ENCODE results near the gene CALHM6. TPM values are rescaled to one million over a fixed set of nuclear protein-coding genes. Genes with fewer than 3 reads are reported as not detected.

The CALHM6 gene
- total RNA-seq, 1 donor from 2014 or later = not detected

DNA sequence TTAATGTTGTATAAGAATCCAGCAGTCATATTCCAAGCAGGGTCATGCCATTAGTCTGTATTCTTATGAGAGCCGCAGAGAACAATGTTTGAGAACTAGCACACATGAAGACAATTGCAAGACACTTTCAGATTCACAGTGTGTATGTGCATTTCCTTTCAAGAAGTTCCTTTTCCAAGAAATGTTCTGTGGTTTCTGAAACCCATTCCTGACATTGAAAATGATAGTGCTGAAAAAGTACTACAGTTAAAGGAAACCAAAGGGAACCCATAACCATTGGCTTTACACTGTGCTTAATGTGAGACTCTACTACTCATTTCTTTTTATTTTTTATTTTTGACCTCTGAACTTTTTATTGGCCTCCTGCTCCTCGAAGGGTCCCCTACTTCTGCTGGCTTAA is 4.2 kb upstream of the CALHM6 start:
- Histone ChIP-seq H3K4me3 (no peak overlapping the region), H3K36me3 (no peaks in the 10 kb centered on the region), H3K27ac (no peak overlapping the region), H3K4me1 (no peaks in the 10 kb centered on the region), H3K9me3 (no peaks in the 10 kb centered on the region), H3K27me3 (no peaks in the 10 kb centered on the region)
- intact Hi-C loops (cut with DNase I) = no loop called here
- no peak for DNase-seq (ENCODE audit: low spot score in 2 of 2)
- no peak for TF ChIP-seq CTCF (IDR thresholded peaks at IDR 0.05)

DNA sequence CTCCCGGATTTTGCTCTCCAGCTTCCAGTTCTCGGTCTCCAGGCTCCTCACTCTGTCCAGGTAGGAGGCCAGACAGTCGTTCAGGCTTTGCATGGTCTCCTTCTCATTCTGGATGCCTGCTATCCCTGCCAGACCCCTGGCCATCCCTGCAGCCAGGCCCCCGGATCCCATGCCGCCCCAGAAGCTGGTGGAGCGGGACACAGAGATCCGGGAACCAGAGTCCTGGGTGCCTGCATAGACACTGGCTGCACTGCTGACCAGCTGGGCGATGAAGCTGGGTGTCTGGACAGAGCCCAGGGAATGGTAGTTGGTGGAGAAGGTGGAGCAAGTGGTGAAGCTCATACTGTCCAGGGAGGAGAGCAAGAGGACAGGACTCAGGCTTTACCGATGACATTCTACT is 2.9 kb upstream of the CALHM6 start:
- DNase-seq (ENCODE audit: low spot score in 2 of 2) = no peak
- TF ChIP-seq CTCF (IDR thresholded peaks at IDR 0.05) = no peak

GRCh38 chr6:116459927-116460326 is 1.2 kb upstream of the CALHM6 start:
- H3K27ac ChIP-seq = no peak overlapping the region
- peaks cover 0 to 2% of the 10 kb centered on the region in 2 donors for H3K4me1 ChIP-seq
- intact Hi-C loops (cut with DNase I) = no loop called here
- no peak for TF ChIP-seq CTCF (IDR thresholded peaks at IDR 0.05)
- no peak overlapping the region for H3K4me3 ChIP-seq
- H3K36me3 ChIP-seq = no peaks in the 10 kb centered on the region
- no peaks in the 10 kb centered on the region for H3K27me3 ChIP-seq
- no peaks in the 10 kb centered on the region for H3K9me3 ChIP-seq
- no peak for DNase-seq (ENCODE audit: low spot score in 2 of 2)

More for the DNA sequence above, 2.9 kb upstream of the CALHM6 start:
- Histone ChIP-seq H3K27me3 (no peaks in the 10 kb centered on the region), H3K9me3 (no peaks in the 10 kb centered on the region), H3K36me3 (no peaks in the 10 kb centered on the region), H3K4me3 (no peak overlapping the region), H3K4me1 (peaks cover 0 to 2% of the 10 kb centered on the region in 2 donors), H3K27ac (no peak overlapping the region)
- intact Hi-C loops (cut with DNase I) = no loop called here

DNA sequence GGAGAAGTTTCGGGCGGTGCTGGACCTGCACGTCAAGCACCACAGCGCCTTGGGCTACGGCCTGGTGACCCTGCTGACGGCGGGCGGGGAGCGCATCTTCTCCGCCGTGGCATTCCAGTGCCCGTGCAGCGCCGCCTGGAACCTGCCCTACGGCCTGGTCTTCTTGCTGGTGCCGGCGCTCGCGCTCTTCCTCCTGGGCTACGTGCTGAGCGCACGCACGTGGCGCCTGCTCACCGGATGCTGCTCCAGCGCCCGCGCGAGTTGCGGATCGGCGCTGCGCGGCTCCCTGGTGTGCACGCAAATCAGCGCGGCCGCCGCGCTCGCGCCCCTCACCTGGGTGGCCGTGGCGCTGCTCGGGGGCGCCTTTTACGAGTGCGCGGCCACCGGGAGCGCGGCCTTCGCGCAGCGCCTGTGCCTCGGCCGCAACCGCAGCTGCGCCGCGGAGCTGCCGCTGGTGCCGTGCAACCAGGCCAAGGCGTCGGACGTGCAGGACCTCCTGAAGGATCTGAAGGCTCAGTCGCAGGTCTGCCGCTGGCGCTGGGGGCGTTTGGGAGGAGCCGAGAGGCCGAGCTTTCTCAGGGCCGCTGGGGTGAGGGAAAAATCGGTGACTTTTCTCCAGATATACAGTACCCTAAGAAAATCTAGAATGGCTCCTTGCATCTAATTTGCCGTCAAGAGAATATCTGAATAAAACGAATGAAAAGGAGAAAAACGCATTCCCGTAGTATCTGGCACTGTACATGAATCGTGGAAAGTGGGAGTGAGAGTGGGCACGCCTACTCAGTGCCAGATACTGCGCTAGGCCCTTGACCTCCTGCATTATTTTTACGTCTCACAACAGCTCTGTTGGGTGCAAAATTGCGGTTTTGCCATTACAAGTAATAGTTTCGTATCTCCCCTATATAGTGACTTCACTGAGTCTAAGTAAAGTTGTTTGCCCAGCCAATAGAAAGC is 1.0 kb downstream of the CALHM6 start:
- no peak for TF ChIP-seq CTCF (IDR thresholded peaks at IDR 0.05)
- no peaks in the 10 kb centered on the region for H3K27me3 ChIP-seq
- intact Hi-C loops (cut with DNase I) = no loop called here
- no peaks in the 10 kb centered on the region for H3K36me3 ChIP-seq
- peak in 1 of 2 donors; percentile 66 for DNase-seq (ENCODE audit: low spot score in 2 of 2)
- H3K9me3 ChIP-seq = no peaks in the 10 kb centered on the region
- peak overlapping the region; percentile 54 to 68 for H3K4me3 ChIP-seq
- no peak overlapping the region for H3K27ac ChIP-seq
- peaks cover 0 to 2% of the 10 kb centered on the region in 2 donors for H3K4me1 ChIP-seq

DNA sequence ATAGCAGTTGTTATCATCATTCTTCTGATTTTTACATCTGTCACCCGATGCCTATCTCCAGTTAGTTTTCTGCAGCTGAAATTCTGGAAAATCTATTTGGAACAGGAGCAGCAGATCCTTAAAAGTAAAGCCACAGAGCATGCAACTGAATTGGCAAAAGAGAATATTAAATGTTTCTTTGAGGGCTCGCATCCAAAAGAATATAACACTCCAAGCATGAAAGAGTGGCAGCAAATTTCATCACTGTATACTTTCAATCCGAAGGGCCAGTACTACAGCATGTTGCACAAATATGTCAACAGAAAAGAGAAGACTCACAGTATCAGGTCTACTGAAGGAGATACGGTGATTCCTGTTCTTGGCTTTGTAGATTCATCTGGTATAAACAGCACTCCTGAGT is 2.1 kb downstream of the CALHM6 start:
- Histone ChIP-seq H3K4me1 (peaks cover 0 to 2% of the 10 kb centered on the region in 2 donors), H3K27ac (no peak overlapping the region), H3K4me3 (no peak overlapping the region), H3K9me3 (no peaks in the 10 kb centered on the region), H3K36me3 (no peaks in the 10 kb centered on the region), H3K27me3 (no peaks in the 10 kb centered on the region)
- no peak for TF ChIP-seq CTCF (IDR thresholded peaks at IDR 0.05)
- intact Hi-C loops (cut with DNase I) = no loop called here
- DNase-seq (ENCODE audit: low spot score in 2 of 2) = no peak
